ENCODE data around the gene RNF166.
A peak's percentile ranks its signal among the peaks of the same experiment; 100 is the strongest.

RNF166 gene

GRCh38 chr16:88739139-88739976 lies 33.1 kb upstream of the RNF166 start:
- DNase-seq: no peak

- no peak for DNase-seq
Observed at GRCh38 chr16:88738151-88739084, 32.2 kb upstream of the RNF166 start.

- peak; percentile 95 for DNase-seq
Observed at GRCh38 chr16:88737298-88738150, 31.3 kb upstream of the RNF166 start.

GRCh38 chr16:88736496-88736895 lies 30.3 kb upstream of the RNF166 start:
- DNase-seq: no peak

- no peak for DNase-seq
Observed at GRCh38 chr16:88736088-88736487, 29.9 kb upstream of the RNF166 start.

- no peak for DNase-seq
Observed at GRCh38 chr16:88735616-88736015, 29.4 kb upstream of the RNF166 start.

GRCh38 chr16:88735121-88735520 lies 28.9 kb upstream of the RNF166 start:
- no peak for DNase-seq

GRCh38 chr16:88734361-88734728 lies 28.1 kb upstream of the RNF166 start:
- no peak for DNase-seq

- no peak for DNase-seq
Observed at GRCh38 chr16:88733630-88734360, 27.6 kb upstream of the RNF166 start.

- no peak for DNase-seq
Observed at GRCh38 chr16:88732961-88733294, 26.7 kb upstream of the RNF166 start.

GRCh38 chr16:88732172-88732960 lies 26.2 kb upstream of the RNF166 start:
- no peak for DNase-seq

GRCh38 chr16:88731699-88732098 lies 25.5 kb upstream of the RNF166 start:
- DNase-seq: peak; percentile 45

GRCh38 chr16:88730632-88731607 lies 24.7 kb upstream of the RNF166 start:
- no peak for DNase-seq

GRCh38 chr16:88727871-88728270 lies 21.7 kb upstream of the RNF166 start:
- DNase-seq: no peak

- DNase-seq: no peak
Observed at GRCh38 chr16:88726981-88727380, 20.8 kb upstream of the RNF166 start.

- no peak for DNase-seq
Observed at GRCh38 chr16:88726408-88726749, 20.2 kb upstream of the RNF166 start.

- no peak for DNase-seq
Observed at GRCh38 chr16:88725609-88726407, 19.6 kb upstream of the RNF166 start.

GRCh38 chr16:88724855-88725555 lies 18.8 kb upstream of the RNF166 start:
- DNase-seq: no peak

- no peak for DNase-seq
Observed at GRCh38 chr16:88723911-88724310, 17.7 kb upstream of the RNF166 start.

Data from hematopoietic multipotent progenitor cell treated with erythropoietin and hydrocortisone succinate and interleukin-3 and kit ligand, for 4 days (in vitro differentiated cells).